AG04450 (cell line): ENCODE results near the gene CERS4. TPM values are rescaled to one million over a fixed set of nuclear protein-coding genes. Genes with fewer than 3 reads are reported as not detected.
A peak's percentile ranks its signal among the peaks of the same experiment; 100 is the strongest.

ENCODE experiments used
- CTCF ChIA-PET: fragments of 300-600, 350-600 bp; formaldehyde crosslinking; extraction: SDS; loops from one replicate; lab custom pipeline; 2022; ENCODE audit warnings: antibody characterized with exemption, inconsistent platforms; lab: Charles Lee
- POLR2A ChIA-PET: fragments of 350-600 bp; formaldehyde crosslinking; extraction: SDS; loops from one replicate; lab custom pipeline; 2021; ENCODE audit warnings: antibody characterized with exemption, inconsistent platforms; lab: Yijun Ruan, JAX
- DNase-seq: peaks from one replicate; pipeline ENCODE4 v3.0.0-alpha.2; 2011; ENCODE audit warnings: low read depth, low spot score
- H3K27ac ChIP-seq: one replicate; pipeline ENCODE4 v1.5.1; 2012; ENCODE audit warnings: low read depth, low read length, control low read depth
- H3K27me3 ChIP-seq: one replicate; pipeline ENCODE4 v1.6.0; 2012; ENCODE audit warnings: low read length; ENCODE audit not compliant: control insufficient read depth, insufficient read depth
- H3K4me3 ChIP-seq: 2 replicates; pipeline ENCODE4 v1.5.1; 2011; ENCODE audit warnings: mild to moderate bottlenecking, low read depth, low read length, control low read depth
- H3K9me3 ChIP-seq: 2 replicates; pipeline ENCODE4 v1.5.1; 2012; ENCODE audit warnings: low read length; ENCODE audit not compliant: control insufficient read depth, insufficient read depth
- CTCF ChIP-seq: IDR thresholded peaks from 2 replicates; pipeline ENCODE4 v1.5.1; 2011; ENCODE audit warnings: low read depth, low read length, control low read depth, inconsistent platforms
- polyA plus RNA-seq: library from polyadenylated mRNA; depleted of rRNA; stranded (reverse); fragments of >200 nt; gene quantifications from 2 replicates; pipeline ENCODE4 v1.2.3, GENCODE V29; 2011

The CERS4 gene
- polyA plus RNA-seq, 1 experiment, result 4.7 TPM

GRCh38 chr19:8239528-8240273, 30.5 kb downstream of the CERS4 start:
- POLR2A ChIA-PET, result interaction anchor here (0.7 kb wide), 1 partner anchor 354 kb away, joined by 4 read pairs; no protein-coding TSS in a partner anchor
- CTCF ChIA-PET, result no interaction called here
- H3K4me3 ChIP-seq, result peak overlapping the region; percentile 32; the same call in 1 of the 2 replicates
- no peak for DNase-seq
- peak overlapping the region; percentile 11 for H3K27ac ChIP-seq
- no peak for TF ChIP-seq CTCF
- H3K27me3 ChIP-seq, result peaks cover 5% of the 10 kb centered on the region
- H3K9me3 ChIP-seq, result peaks cover 23% of the 10 kb centered on the region

DNA sequence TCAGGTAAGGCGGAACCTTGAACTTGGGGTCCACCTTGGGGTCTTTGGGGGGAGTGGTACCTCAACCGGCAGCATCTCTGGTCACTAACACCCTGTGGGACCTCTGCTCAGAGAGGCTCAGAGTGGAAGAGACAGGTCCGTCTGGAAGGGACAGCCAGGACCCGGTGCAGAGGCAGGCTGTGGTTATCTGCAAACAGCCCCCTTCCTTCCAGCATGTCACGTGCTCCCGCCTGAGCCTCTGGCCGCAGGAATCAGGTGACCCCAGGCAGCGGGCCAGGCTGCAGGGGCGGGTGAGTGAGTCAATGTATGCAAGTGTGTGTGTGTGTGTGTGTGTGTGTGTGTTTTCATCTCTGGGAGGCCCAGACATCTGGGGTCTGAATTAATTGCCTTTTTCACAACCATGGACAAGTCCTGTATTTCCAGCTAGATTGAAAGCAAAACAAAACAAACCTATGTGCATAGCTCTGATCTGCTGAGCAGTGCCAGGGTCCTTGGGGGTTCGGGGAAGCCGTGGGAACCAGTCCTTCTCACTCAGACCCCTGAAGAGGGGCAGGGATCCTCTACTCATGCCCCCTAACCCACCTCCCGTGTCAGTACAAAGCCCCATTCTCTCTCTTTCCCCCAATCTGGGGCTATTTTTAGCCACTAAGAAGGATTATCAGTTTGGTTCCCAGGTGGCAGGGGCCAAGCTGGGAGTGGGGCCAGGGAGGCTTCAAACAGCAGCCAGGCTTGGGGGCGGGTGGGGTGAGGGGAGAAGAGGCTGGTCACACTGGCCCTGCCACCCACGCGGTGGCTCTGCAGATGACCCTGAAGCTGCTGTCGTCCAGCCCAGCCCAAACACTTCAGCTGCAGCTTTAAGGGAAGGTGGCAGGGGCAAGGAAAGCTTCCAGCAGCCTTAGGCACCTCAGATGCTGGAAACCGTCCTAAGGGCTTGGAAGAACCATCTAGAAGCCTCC, 31.4 kb downstream of the CERS4 start:
- CTCF ChIA-PET, result interaction anchor here (0.6 to 0.8 kb wide), 2 partner anchors 82 to 353 kb away, joined by 3 to 5 read pairs; no protein-coding TSS in a partner anchor
- H3K27ac ChIP-seq, result peak overlapping the region; percentile 21
- TF ChIP-seq CTCF, result no peak
- H3K27me3 ChIP-seq, result peaks cover 5% of the 10 kb centered on the region
- POLR2A ChIA-PET, result interaction anchor here (0.6 kb wide), 2 partner anchors 318 to 501 kb away, joined by 3 to 6 read pairs; no protein-coding TSS in a partner anchor
- peak; percentile 91 for DNase-seq
- H3K9me3 ChIP-seq, result peaks cover 23% of the 10 kb centered on the region
- H3K4me3 ChIP-seq, result peak overlapping the region; percentile 32

GRCh38 chr19:8241646-8242045, 32.5 kb downstream of the CERS4 start:
- TF ChIP-seq CTCF, result no peak
- Histone ChIP-seq H3K4me3 (no peak overlapping the region), H3K27ac (no peak overlapping the region), H3K9me3 (peaks cover 23% of the 10 kb centered on the region), H3K27me3 (peaks cover 5% of the 10 kb centered on the region)
- DNase-seq, result no peak
- ChIA-PET POLR2A (no interaction called here), CTCF (interaction anchor here (1.5 kb wide), 1 partner anchor 298 kb away, joined by 4 read pairs; the partner anchor contains the start of gene TIMM44)

DNA sequence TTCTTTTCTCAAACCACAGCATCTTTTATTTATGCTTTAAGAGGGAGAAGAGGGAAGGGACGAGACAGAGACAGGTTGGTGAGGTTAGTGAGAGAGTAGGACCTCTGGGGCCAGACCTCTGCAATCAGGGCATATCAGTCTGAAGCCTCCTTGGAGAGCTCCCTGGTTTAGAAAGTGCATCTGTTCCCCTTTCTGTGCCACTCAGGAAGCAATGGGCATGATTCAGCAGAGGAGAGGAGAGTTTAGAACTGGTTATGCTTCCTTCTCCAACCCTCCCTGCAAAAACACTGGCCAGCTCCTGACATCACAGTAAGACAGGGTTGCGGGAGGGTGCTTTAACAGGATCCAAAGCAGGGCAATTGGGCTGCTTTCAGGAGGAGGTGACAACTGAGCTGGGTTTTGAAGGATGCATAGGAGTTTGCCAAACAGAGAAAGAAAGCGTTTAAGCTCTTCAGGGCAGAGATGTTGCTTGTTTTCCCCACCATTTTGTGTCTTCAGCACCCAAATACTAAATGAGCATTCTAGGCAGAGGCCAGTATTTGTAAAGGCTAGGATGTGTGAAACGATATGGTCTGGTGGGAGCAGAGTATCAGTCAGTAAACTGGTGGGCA, 33.1 kb downstream of the CERS4 start:
- no peak overlapping the region for H3K4me3 ChIP-seq
- no peak for DNase-seq
- CTCF ChIA-PET, result interaction anchor here (0.6 to 1.5 kb wide), 4 partner anchors 240 to 452 kb away, joined by 3 to 13 read pairs (median 6); partner anchors contain the start of gene TIMM44
- no peak for TF ChIP-seq CTCF
- POLR2A ChIA-PET, result interaction anchor here (0.6 kb wide), 1 partner anchor 171 kb away, joined by 8 read pairs; no protein-coding TSS in a partner anchor
- H3K27me3 ChIP-seq, result peaks cover 5% of the 10 kb centered on the region
- no peak overlapping the region for H3K27ac ChIP-seq
- H3K9me3 ChIP-seq, result peaks cover 23% of the 10 kb centered on the region
